HG02610 (cell line): ENCODE results near the gene SLC13A4.

Source experiments
- ATAC-seq: cut with Tn5 transposase; IDR thresholded peaks from one replicate; pipeline ENCODE4 v1.9.1; 2021; ENCODE audit warnings: mild to moderate bottlenecking, moderate library complexity; ENCODE audit not compliant: unreplicated experiment

SLC13A4 gene

GRCh38 chr7:135721198-135721820, 6.7 kb downstream of the SLC13A4 start:
- no peak for ATAC-seq

- ATAC-seq = no peak
These were observed 8.3 kb downstream of the SLC13A4 start for GRCh38 chr7:135719688-135720087.

GRCh38 chr7:135718794-135719437, 9.1 kb downstream of the SLC13A4 start:
- ATAC-seq = no peak

- no peak for ATAC-seq
These were observed 9.8 kb downstream of the SLC13A4 start for GRCh38 chr7:135718219-135718618.

GRCh38 chr7:135717693-135718092, 10.3 kb downstream of the SLC13A4 start:
- no peak for ATAC-seq

- ATAC-seq = no peak
These were observed 11.2 kb downstream of the SLC13A4 start for GRCh38 chr7:135716677-135717238.

- ATAC-seq = no peak
These were observed 12.3 kb downstream of the SLC13A4 start for GRCh38 chr7:135715673-135716072.

GRCh38 chr7:135715055-135715522, 12.9 kb downstream of the SLC13A4 start:
- ATAC-seq = no peak

- ATAC-seq = no peak
These were observed 13.4 kb downstream of the SLC13A4 start for GRCh38 chr7:135714534-135715009.

- no peak for ATAC-seq
These were observed 14.0 kb downstream of the SLC13A4 start for GRCh38 chr7:135713836-135714470.

- no peak for ATAC-seq
These were observed 15.2 kb downstream of the SLC13A4 start for GRCh38 chr7:135712796-135713195.

- no peak for ATAC-seq
These were observed 15.7 kb downstream of the SLC13A4 start for GRCh38 chr7:135712182-135712782.

- no peak for ATAC-seq
These were observed 16.9 kb downstream of the SLC13A4 start for GRCh38 chr7:135711139-135711469.

GRCh38 chr7:135710417-135711138, 17.4 kb downstream of the SLC13A4 start:
- ATAC-seq = no peak

- ATAC-seq = no peak
These were observed 18.5 kb downstream of the SLC13A4 start for GRCh38 chr7:135709508-135709907.

GRCh38 chr7:135708041-135708440, 19.9 kb downstream of the SLC13A4 start:
- no peak for ATAC-seq

- ATAC-seq = no peak
These were observed 20.4 kb downstream of the SLC13A4 start for GRCh38 chr7:135707570-135707966.

GRCh38 chr7:135706858-135707569, 21.0 kb downstream of the SLC13A4 start:
- ATAC-seq = no peak

- no peak for ATAC-seq
These were observed 21.8 kb downstream of the SLC13A4 start for GRCh38 chr7:135706038-135706742.

- ATAC-seq = no peak
These were observed 23.3 kb downstream of the SLC13A4 start for GRCh38 chr7:135704698-135705097.
